Gastroesophageal sphincter (tissue), 3 donors: Measurements from ENCODE around the gene PRH2.

Experiments
- POLR2AphosphoS5 ChIP-seq: sonication (generic); formaldehyde crosslinking; IDR thresholded peaks from one replicate; pipeline ENCODE4 v1.6.1; 2017; ENCODE audit warnings: antibody characterized with exemption
- TF ChIP-seq, protein P1 (sequence below), 4 experiments: fragments of 200-600 bp in 2 of 4; fragments of 450-650 bp in 2 of 4; sonication (generic) in 1 of 4; IDR thresholded peaks; one replicate each; pipeline ENCODE4 v1.5.1; 2017 to 2019; ENCODE audit warnings: antibody characterized with exemption in 4 of 4, mild to moderate bottlenecking in 2 of 4, moderate library complexity in 2 of 4

DNA sequence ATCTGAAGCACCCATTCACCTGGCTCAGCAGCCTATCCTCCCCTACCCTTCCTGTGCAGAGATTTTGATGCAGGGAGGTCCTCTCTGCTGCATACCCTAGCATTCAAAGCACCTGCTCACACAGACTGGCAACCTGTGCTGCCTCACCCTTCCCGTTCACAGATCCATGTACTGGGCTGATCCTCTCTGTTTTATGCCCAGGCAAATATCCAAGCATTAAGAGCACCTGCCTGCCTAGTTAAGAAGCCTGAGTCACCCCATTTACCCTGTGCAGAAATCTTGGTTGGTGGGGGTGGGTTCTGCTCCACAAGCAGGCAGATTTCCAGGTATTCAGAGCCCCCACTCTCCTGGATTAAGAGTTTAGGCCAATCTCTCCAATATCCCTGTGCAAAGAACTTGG is 28.1 kb upstream of the PRH2 start:
- TF ChIP-seq POLR2AphosphoS5: no peak
- TF ChIP-seq, protein P1, sequence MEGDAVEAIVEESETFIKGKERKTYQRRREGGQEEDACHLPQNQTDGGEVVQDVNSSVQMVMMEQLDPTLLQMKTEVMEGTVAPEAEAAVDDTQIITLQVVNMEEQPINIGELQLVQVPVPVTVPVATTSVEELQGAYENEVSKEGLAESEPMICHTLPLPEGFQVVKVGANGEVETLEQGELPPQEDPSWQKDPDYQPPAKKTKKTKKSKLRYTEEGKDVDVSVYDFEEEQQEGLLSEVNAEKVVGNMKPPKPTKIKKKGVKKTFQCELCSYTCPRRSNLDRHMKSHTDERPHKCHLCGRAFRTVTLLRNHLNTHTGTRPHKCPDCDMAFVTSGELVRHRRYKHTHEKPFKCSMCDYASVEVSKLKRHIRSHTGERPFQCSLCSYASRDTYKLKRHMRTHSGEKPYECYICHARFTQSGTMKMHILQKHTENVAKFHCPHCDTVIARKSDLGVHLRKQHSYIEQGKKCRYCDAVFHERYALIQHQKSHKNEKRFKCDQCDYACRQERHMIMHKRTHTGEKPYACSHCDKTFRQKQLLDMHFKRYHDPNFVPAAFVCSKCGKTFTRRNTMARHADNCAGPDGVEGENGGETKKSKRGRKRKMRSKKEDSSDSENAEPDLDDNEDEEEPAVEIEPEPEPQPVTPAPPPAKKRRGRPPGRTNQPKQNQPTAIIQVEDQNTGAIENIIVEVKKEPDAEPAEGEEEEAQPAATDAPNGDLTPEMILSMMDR (IDR thresholded peaks at IDR 0.05): no peak
